Fibroblast of lung (primary cell): ENCODE results near the gene KRTAP3-1. TPM values are rescaled to one million over a fixed set of nuclear protein-coding genes. Genes with fewer than 3 reads are reported as not detected.

Experiments
- DNase-seq, 2 donors: peaks; one replicate each; pipeline versions ENCODE4 v3.0.0 to v3.0.0-alpha.2; 2010; ENCODE audit warnings: low read depth in 2 of 2
- H2AFZ ChIP-seq: 2 replicates; pipeline ENCODE4 v1.5.1; 2012; ENCODE audit warnings: low read length, control low read depth, inconsistent platforms
- H3K27ac ChIP-seq: 2 replicates; pipeline ENCODE4 v1.5.1; 2011; ENCODE audit warnings: low read length, control low read depth; ENCODE audit not compliant: insufficient read depth
- H3K27me3 ChIP-seq: 2 replicates; pipeline ENCODE4 v1.5.1; 2011; ENCODE audit warnings: mild to moderate bottlenecking, low read length; ENCODE audit not compliant: control insufficient read depth, insufficient read depth
- H3K36me3 ChIP-seq: 2 replicates; pipeline ENCODE4 v1.5.1; 2011; ENCODE audit warnings: low read length; ENCODE audit not compliant: control insufficient read depth, insufficient read depth
- H3K4me1 ChIP-seq: 2 replicates; pipeline ENCODE4 v1.5.1; 2011; ENCODE audit warnings: low read length; ENCODE audit not compliant: control insufficient read depth, insufficient read depth; ENCODE audit errors: extremely low read depth
- H3K4me2 ChIP-seq: 2 replicates; pipeline ENCODE4 v1.5.1; 2011; ENCODE audit warnings: low read length, control low read depth; ENCODE audit not compliant: insufficient read depth; ENCODE audit errors: extremely low read depth
- H3K4me3 ChIP-seq, 4 experiments: fragments of 200-600 bp in 1 of 4; sonication (generic) in 1 of 4; replicated peaks in 1 of 4; 2 replicates each; pipeline ENCODE4 v1.5.1; 2011 to 2016; ENCODE audit warnings: low read length in 4 of 4, low read depth in 3 of 4, mild to moderate bottlenecking in 3 of 4, control low read depth in 2 of 4, inconsistent platforms in 1 of 4, mixed read lengths in 1 of 4; ENCODE audit not compliant: insufficient read depth in 1 of 4; ENCODE audit errors: control extremely low read depth in 1 of 4
- H3K79me2 ChIP-seq: 2 replicates; pipeline ENCODE4 v1.5.1; 2012; ENCODE audit warnings: mild to moderate bottlenecking, low read length, inconsistent platforms; ENCODE audit not compliant: control insufficient read depth, insufficient read depth
- H3K9ac ChIP-seq: 2 replicates; pipeline ENCODE4 v1.5.1; 2011; ENCODE audit warnings: mild to moderate bottlenecking, low read length, control low read depth; ENCODE audit not compliant: insufficient read depth
- H3K9me3 ChIP-seq: 2 replicates; pipeline ENCODE4 v1.5.1; 2012; ENCODE audit warnings: low read depth, low read length; ENCODE audit not compliant: control insufficient read depth, insufficient read depth
- H4K20me1 ChIP-seq: 2 replicates; pipeline ENCODE4 v1.5.1; 2011; ENCODE audit warnings: low read length; ENCODE audit not compliant: control insufficient read depth, insufficient read depth; ENCODE audit errors: extremely low read depth
- EZH2 ChIP-seq: IDR thresholded peaks from 2 replicates; pipeline ENCODE4 v1.5.1; 2012; ENCODE audit warnings: low read length, control low read depth, mild to moderate bottlenecking; ENCODE audit errors: missing control alignments
- polyA plus RNA-seq, 2 donors: library from polyadenylated mRNA; depleted of rRNA in 1 of 2; stranded (reverse) in 1 of 2; unstranded in 1 of 2; fragments of >200 nt; gene quantifications; 2 replicates each; pipeline ENCODE4 v1.2.1, GENCODE V29; 2011 to 2012; ENCODE audit warnings: missing spikeins in 1 of 2
- total RNA-seq: library from RNA; depleted of rRNA; stranded (reverse); fragments of >200 nt; gene quantifications from 2 replicates; pipeline ENCODE4 v1.2.1, GENCODE V29; 2014
- TF ChIP-seq, protein P1 (sequence below), 2 donors: IDR thresholded peaks in 1 of 2; conservative IDR thresholded peaks in 1 of 2; 1 replicate in 1 of 2; 2 replicates in 1 of 2; pipeline ENCODE4 v1.5.1; 2011 to 2012; ENCODE audit warnings: low read length in 2 of 2, control low read depth in 1 of 2, inconsistent platforms in 1 of 2, low read depth in 1 of 2, mild to moderate bottlenecking in 1 of 2

The KRTAP3-1 gene
- total and polyA plus RNA-seq, 2 donors (not counting 1 experiment from before 2014, with no cell fraction given) = not detected

DNA sequence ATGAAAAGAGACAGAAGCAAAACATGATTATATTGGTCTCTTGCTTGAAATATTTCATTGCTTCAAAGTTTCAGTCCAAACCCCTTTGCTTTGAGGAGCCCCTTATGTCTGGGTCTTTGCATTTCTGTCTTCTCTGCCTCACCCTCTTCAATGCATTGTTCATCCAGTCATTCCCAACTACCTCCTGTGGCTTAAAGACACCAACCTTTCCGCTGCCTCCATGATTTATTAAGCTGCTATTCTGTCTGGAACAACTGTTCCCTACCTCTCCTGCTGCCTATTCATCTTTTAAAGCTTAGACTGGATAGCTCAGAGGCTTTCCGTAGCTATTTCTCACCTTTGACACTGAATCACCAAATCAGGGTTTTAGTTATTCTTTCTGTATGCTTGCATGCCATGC lies 11.6 kb downstream of the KRTAP3-1 start:
- Histone ChIP-seq H4K20me1 (no peaks in the 10 kb centered on the region), H3K27me3 (no peaks in the 10 kb centered on the region), H3K36me3 (no peaks in the 10 kb centered on the region), H3K4me1 (no peaks in the 10 kb centered on the region), H3K79me2 (no peaks in the 10 kb centered on the region), H3K27ac (no peak overlapping the region), H3K9me3 (no peaks in the 10 kb centered on the region), H2AFZ (no peak overlapping the region), H3K9ac (no peak overlapping the region), H3K4me3 (no peak overlapping the region), H3K4me2 (no peak overlapping the region)
- DNase-seq = no peak
- TF ChIP-seq EZH2 = no peak
- TF ChIP-seq, protein P1, sequence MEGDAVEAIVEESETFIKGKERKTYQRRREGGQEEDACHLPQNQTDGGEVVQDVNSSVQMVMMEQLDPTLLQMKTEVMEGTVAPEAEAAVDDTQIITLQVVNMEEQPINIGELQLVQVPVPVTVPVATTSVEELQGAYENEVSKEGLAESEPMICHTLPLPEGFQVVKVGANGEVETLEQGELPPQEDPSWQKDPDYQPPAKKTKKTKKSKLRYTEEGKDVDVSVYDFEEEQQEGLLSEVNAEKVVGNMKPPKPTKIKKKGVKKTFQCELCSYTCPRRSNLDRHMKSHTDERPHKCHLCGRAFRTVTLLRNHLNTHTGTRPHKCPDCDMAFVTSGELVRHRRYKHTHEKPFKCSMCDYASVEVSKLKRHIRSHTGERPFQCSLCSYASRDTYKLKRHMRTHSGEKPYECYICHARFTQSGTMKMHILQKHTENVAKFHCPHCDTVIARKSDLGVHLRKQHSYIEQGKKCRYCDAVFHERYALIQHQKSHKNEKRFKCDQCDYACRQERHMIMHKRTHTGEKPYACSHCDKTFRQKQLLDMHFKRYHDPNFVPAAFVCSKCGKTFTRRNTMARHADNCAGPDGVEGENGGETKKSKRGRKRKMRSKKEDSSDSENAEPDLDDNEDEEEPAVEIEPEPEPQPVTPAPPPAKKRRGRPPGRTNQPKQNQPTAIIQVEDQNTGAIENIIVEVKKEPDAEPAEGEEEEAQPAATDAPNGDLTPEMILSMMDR (conservative IDR thresholded peaks at IDR 0.05 in 1 of 2, IDR thresholded peaks at IDR 0.05 in 1 of 2; ENCODE audit: low read depth in 1 of 2, low read length in 2 of 2) = no peak

- H3K4me2 ChIP-seq = no peak overlapping the region
- H3K27me3 ChIP-seq = no peaks in the 10 kb centered on the region
- no peak overlapping the region for H3K4me3 ChIP-seq
- no peak overlapping the region for H3K9ac ChIP-seq
- H3K36me3 ChIP-seq = no peaks in the 10 kb centered on the region
- no peak overlapping the region for H3K27ac ChIP-seq
- H2AFZ ChIP-seq = no peak overlapping the region
- peak in 1 of 2 donors; percentile 47 for DNase-seq
- no peaks in the 10 kb centered on the region for H3K79me2 ChIP-seq
- H4K20me1 ChIP-seq = no peaks in the 10 kb centered on the region
- no peaks in the 10 kb centered on the region for H3K4me1 ChIP-seq
- TF ChIP-seq, protein P1 (conservative IDR thresholded peaks at IDR 0.05 in 1 of 2, IDR thresholded peaks at IDR 0.05 in 1 of 2; ENCODE audit: low read depth in 1 of 2, low read length in 2 of 2) = no peak
- no peak for TF ChIP-seq EZH2
- H3K9me3 ChIP-seq = no peaks in the 10 kb centered on the region
Observed at GRCh38 chr17:40996829-40997228, 12.1 kb downstream of the KRTAP3-1 start.

GRCh38 chr17:40995116-40995515 lies 13.8 kb downstream of the KRTAP3-1 start:
- Histone ChIP-seq H3K4me3 (no peak overlapping the region), H3K9me3 (no peaks in the 10 kb centered on the region), H3K79me2 (no peaks in the 10 kb centered on the region), H3K27ac (no peak overlapping the region), H3K36me3 (no peaks in the 10 kb centered on the region), H2AFZ (no peak overlapping the region), H3K9ac (no peak overlapping the region), H3K4me2 (no peak overlapping the region), H3K27me3 (no peaks in the 10 kb centered on the region), H3K4me1 (no peaks in the 10 kb centered on the region), H4K20me1 (no peaks in the 10 kb centered on the region)
- TF ChIP-seq, protein P1 (conservative IDR thresholded peaks at IDR 0.05 in 1 of 2, IDR thresholded peaks at IDR 0.05 in 1 of 2; ENCODE audit: low read depth in 1 of 2, low read length in 2 of 2) = no peak
- TF ChIP-seq EZH2 = no peak
- DNase-seq = no peak
